Stimulated activated effector memory CD8-positive, alpha-beta T cell treated with anti-CD3 and anti-CD28 coated beads, Interleukin-12 subunit alpha, Interleukin-12 subunit beta, amount 100 ng/mL, for 72 hours (primary cell): Measurements from ENCODE around the gene HMCN2.

Experiments used
- ATAC-seq: fragments of 150-1000 bp; cut with Tn5 transposase; 2 replicates; pipeline ENCODE4 v1.10.0; 2021
- DNase-seq, 2 donors: peaks; one replicate each; pipeline ENCODE4 v3.0.0; 2021 to 2022; ENCODE audit warnings: low spot score in 2 of 2
- H3K27ac Mint-ChIP-seq: one replicate; pipeline ENCODE4 v1.8.0; 2022; ENCODE audit warnings: mild to moderate bottlenecking, mixed read lengths
- H3K36me3 Mint-ChIP-seq: one replicate; pipeline ENCODE4 v1.8.0; 2022; ENCODE audit warnings: mild to moderate bottlenecking, mixed read lengths
- H3K4me1 Mint-ChIP-seq: one replicate; pipeline ENCODE4 v1.8.0; 2022; ENCODE audit warnings: mixed read lengths
- H3K4me3 Mint-ChIP-seq: one replicate; pipeline ENCODE4 v1.8.0; 2022; ENCODE audit warnings: mild to moderate bottlenecking, mixed read lengths
- H3K9me3 Mint-ChIP-seq: one replicate; pipeline ENCODE4 v1.8.0; 2022; ENCODE audit warnings: mixed read lengths

HMCN2 gene

DNA sequence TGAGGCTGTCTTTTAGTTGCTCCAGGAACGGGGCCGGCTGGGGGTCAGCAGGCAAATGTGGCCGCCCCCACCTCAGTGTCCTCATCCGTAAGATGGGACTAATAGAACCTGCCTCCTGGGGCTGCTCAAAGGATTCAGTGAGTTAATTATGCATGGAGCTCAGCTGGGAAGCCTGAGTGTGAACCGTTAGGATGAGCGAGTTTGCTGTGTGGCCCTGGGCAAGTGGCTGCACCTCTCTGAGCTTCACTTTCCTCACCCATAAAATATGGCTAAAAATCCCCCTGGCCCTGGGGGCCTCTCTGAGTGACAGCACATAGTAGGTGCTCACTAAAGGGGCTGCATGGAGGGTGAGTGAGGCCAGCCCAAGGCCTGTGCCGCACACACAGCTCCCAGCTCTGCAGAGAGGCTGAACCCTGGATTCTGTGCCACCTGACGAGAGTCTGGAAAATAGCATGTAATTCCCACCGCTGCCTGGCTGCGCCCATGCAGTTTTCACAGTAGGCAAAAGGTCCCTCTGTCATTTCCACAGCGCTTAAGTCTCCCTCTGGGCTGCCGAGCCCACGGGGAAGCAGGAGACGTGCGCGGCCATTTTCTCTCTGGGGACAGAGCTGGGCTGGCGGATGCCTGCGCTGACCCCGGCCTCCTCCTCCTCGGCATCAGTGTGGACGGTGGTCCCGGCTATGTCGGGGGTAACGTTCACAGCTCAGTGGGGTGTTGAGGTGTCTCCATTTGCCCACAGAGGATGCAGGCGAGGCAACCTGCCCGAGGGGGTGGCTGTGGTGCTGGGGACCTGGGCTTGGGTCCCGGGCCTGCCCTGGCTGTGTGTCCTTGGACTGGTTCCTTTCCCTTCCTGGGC, 197.4 kb downstream of the HMCN2 start:
- Mint-ChIP-seq H3K27ac (no peak overlapping the region), H3K4me3 (no peak overlapping the region), H3K4me1 (peaks cover 8% of the 10 kb centered on the region), H3K36me3 (no peaks in the 10 kb centered on the region), H3K9me3 (no peaks in the 10 kb centered on the region)
- no peak for DNase-seq
- no peak for ATAC-seq

DNA sequence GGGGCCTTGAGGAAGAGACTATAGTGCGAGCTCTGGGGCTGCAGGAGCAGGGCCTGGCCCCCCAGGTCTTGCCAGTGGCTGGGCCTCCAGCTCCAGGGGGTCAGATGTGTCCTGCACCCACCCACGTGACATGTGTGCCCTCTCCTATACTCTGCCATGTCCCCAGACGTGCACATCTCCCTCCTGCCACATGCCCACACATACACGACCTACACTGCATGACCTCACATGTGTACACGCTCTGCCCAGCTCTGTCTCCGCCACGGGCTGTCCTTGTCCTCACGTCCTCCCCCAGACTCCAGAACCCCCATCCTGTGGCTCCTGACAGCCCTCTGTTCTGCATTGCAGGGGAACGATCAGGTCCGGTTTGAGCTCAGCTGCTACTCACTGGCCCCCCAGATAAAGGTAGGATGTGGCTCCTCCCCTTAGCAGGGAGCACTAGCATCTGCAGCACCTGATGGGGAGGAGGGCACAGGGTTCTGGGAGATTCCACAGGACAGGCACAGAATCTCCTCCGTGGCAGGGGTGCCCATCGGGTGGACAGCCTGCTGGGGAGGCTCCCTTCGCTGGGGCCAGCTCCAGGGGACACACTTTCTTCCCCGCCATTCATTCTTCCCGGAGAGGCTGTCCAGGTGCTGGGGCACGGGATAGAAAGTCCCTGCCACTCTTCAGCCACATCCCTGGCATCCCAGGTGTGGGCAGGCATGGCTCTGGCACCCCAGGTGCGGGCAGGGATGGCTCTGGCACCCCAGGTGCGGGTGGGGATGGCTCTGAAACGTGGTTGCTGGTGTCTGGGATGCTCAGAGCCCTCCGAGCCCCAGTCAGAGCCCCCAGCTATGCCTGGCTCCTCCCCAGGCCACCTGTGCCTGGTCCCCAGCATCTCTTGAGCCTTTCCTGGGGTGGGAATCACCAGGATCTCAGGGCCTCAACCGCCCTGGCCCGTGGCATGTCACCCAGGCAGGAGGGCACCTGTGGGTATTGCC, 198.5 kb downstream of the HMCN2 start:
- Mint-ChIP-seq H3K4me3 (no peak overlapping the region), H3K36me3 (no peaks in the 10 kb centered on the region), H3K4me1 (peaks cover 8% of the 10 kb centered on the region), H3K9me3 (no peaks in the 10 kb centered on the region), H3K27ac (no peak overlapping the region)
- DNase-seq (no peak), ATAC-seq (no peak)

DNA sequence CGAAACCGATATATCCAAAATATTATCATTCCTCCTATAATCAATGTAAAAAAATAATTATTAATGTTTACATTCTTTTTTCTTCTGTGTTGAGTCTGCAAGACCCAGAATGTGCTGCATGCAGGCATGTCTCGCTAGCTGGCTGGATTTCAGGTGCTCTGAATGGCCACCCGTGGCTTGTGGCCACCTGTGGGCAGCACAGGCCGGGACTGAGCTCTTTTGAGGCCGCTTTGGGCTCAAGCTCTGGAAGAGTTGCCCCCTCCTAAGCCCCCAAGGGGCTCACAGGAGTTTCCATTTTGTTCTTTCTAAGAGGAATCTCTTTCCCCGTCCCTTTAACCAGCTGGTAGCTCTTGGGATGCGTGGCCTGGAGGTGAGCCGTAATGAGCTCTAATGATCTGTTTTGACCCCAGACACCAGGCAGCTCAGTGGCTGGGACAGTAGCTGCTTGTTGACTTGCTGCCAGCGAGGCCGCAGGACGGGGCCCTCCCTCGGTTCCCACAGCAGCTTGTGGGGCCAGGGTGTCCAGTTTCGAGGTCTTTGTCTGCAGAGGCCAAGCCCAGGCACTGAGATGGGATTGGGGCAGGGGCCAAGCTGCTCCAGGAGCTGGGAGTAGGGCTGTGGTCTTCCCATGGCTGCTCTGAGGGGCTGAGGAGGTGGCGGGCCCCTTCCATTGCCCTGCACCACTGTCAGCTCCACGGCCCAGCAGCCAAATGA, 200.0 kb downstream of the HMCN2 start:
- Mint-ChIP-seq H3K36me3 (no peaks in the 10 kb centered on the region), H3K4me3 (no peak overlapping the region), H3K27ac (no peak overlapping the region), H3K4me1 (peaks cover 2% of the 10 kb centered on the region), H3K9me3 (no peaks in the 10 kb centered on the region)
- DNase-seq (no peak), ATAC-seq (no peak)

DNA sequence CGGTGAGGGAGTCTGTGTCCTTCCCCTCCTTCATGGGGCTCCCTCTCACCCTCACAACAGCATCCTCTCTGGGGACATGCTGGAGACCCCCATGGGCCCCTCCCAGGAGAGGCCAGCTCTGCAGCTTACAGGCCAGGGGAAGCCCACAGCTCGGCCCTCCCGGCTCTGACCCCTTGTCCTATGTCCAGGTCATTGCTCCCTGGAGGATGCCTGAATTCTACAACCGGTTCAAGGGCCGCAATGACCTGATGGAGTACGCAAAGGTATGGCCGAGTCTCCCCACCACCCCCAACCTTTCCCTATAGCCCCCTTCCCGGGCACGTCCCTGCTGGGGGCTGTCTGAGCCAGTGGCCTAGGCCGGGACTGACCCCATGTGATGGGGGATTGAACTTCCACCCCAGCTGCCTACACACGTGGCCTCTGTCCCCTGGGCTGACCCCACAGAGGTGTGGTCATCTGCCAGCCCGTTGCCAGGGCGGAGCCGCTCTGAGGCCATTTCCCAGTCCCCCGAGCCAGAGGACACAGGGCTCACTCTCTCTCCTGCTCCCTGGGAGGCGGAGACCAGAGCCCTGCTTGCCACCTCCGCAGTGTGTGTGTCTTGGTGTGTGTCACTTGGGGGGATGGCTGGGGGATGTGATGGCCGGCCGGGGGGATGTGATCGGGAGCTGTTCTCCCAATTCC, 201.1 kb downstream of the HMCN2 start:
- Mint-ChIP-seq H3K4me3 (no peak overlapping the region), H3K9me3 (no peaks in the 10 kb centered on the region), H3K4me1 (no peaks in the 10 kb centered on the region), H3K36me3 (no peaks in the 10 kb centered on the region), H3K27ac (no peak overlapping the region)
- DNase-seq (no peak), ATAC-seq (no peak)

DNA sequence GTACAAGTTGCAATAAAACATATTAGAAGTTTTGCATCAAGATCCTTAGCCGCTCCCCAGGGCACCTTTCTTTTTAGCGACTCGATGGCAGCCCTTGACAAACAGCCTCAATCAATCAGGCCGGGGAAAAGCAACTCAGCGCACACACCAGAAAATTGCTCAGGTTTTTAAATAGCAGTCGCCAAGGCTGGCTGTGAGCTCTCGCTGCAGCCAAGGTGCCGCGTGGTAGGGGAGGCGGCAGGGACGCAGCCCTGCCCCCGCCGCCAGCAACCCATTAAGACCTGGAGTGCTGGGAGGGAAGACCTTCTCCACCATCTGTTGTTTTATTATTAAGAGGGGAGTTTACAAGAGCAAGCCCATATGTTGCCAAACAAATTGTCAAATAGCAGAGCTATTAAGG, 201.8 kb downstream of the HMCN2 start:
- Mint-ChIP-seq H3K27ac (no peak overlapping the region), H3K4me1 (no peaks in the 10 kb centered on the region), H3K4me3 (no peak overlapping the region), H3K36me3 (no peaks in the 10 kb centered on the region), H3K9me3 (no peaks in the 10 kb centered on the region)
- no peak for DNase-seq
- no peak for ATAC-seq

DNA sequence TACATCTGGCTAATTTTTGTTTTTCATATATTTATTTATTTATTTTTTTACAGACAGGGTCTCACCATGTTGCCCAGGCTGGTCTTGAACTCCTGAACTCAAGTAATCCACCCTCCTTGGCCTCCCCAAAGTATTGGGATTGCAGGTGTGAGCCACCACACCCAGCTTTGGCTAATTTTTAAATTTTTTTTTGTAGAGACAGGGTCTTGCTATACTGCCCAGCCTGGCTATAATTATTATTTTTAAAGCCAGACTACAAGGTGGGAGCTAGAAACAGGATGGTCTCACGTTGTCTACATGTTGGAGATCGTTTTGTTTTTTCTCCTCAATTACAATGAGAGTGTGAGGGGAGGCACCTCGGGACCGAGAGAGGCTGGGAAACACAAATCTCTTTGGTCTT, 203.0 kb downstream of the HMCN2 start:
- no peaks in the 10 kb centered on the region for H3K4me1 Mint-ChIP-seq
- ATAC-seq (no peak), DNase-seq (no peak)
- no peak overlapping the region for H3K4me3 Mint-ChIP-seq
- no peaks in the 10 kb centered on the region for H3K36me3 Mint-ChIP-seq
- H3K9me3 Mint-ChIP-seq = no peaks in the 10 kb centered on the region
- no peak overlapping the region for H3K27ac Mint-ChIP-seq

DNA sequence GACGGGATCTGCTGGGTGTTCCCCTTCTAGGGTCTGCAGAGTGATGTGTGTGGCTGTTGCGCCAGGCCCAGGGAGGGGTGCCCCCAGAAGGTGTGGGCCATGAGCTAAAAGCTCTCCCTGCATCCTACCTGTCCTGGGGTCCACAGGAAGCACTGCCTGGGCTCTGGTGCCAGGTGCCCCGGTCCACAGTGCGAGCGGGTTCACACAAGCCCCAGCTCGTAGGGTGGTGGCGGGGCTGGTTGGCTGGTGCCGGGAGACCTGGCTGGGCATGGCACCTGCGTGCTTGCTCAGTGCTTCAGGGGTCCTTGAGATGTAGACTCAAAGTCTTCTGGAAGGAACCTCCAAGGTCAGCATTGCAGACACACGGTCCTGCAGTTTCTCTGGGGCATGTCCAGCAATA, 204.7 kb downstream of the HMCN2 start:
- Mint-ChIP-seq H3K4me1 (no peaks in the 10 kb centered on the region), H3K9me3 (no peaks in the 10 kb centered on the region), H3K36me3 (no peaks in the 10 kb centered on the region), H3K4me3 (no peak overlapping the region), H3K27ac (no peak overlapping the region)
- no peak for ATAC-seq
- DNase-seq = no peak

DNA sequence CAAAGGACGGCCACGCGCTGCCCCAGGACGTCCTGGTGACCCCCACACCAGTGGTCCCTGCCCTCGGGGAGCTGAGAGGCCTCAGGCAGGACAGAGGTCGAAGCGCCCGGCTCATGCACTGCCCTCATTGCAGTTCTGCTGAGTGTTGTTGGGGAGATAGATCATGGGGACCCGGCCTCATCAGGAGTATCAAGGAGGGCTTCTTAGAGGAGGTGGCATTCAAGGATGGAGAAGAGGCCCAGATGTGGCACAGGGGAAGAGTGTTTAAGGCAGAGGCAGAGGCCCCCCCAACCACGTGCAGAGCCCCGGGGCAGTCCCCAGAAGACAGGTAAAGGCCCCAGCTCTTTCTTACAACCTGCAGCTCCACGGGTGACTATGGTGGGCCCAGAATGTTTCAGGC, 205.4 kb downstream of the HMCN2 start:
- Mint-ChIP-seq H3K36me3 (no peaks in the 10 kb centered on the region), H3K9me3 (no peaks in the 10 kb centered on the region), H3K4me3 (no peak overlapping the region), H3K27ac (no peak overlapping the region), H3K4me1 (no peaks in the 10 kb centered on the region)
- DNase-seq (no peak), ATAC-seq (no peak)

DNA sequence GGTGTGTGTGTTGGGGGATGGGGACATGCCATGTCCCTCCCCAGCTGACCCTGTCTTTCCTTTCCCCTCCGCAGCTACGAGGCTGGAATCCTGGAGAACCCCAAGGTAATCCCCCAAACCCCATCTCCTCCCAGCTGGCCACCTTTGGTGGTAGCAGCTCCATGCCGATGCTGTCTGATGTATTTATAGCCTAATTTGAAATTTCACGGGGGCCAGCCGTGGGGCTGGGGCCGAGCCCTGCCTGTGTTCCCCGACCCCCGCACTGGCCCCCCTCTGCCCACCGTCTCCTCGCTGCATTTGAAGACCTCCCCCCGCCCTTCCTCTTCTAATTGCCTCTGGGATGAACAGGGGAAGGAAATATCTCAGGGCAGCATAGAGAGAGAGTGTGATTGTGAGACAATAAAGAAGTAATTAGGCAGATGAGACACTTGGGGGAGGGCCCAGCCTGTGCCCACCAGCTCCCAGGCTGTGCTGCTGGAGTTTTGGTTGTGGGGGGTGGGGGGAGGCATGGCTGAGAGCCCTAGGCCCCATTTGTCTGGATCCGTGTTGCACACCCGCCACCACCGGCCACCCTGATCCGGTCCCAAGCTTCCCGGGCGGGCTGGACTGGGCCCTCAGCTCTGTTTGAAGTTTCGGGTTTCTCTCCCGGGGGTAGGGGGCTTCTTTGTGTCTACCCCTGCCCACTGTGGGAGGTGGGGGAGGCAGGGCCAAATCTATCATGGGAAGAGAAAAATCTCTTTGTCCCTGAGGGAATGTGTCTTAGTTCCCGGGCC, 206.0 kb downstream of the HMCN2 start:
- Mint-ChIP-seq H3K4me3 (no peak overlapping the region), H3K36me3 (no peaks in the 10 kb centered on the region), H3K4me1 (no peaks in the 10 kb centered on the region), H3K27ac (no peak overlapping the region), H3K9me3 (no peaks in the 10 kb centered on the region)
- DNase-seq (no peak), ATAC-seq (no peak)

DNA sequence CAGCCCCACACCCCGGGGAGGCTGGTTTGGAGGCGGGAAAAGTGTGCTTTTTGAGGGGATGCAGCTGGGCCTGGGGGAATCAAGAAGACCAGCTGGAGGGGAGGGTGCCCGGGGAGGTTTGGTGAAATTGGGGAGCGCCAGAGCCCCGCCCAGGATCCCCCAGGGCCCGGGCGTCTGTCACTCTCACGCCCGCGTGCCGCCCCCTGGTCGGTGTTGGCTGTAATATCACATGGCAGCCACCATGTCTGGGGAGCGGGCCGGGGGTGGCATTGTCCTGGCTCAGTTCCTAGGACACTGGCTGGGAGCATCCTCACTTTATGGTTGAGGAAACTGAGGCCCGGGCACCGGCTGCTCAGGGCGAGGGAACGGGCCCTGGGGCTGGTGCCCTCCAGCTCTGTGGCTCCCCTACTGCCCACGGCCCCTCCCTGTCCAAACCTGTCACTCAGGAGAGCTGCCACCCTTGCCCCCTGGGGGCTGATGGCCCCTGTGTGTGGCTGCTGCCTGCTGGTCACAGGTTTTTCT, 206.7 kb downstream of the HMCN2 start:
- DNase-seq = no peak
- no peaks in the 10 kb centered on the region for H3K36me3 Mint-ChIP-seq
- no peaks in the 10 kb centered on the region for H3K4me1 Mint-ChIP-seq
- H3K4me3 Mint-ChIP-seq = no peak overlapping the region
- no peak overlapping the region for H3K27ac Mint-ChIP-seq
- ATAC-seq = no peak
- no peaks in the 10 kb centered on the region for H3K9me3 Mint-ChIP-seq

DNA sequence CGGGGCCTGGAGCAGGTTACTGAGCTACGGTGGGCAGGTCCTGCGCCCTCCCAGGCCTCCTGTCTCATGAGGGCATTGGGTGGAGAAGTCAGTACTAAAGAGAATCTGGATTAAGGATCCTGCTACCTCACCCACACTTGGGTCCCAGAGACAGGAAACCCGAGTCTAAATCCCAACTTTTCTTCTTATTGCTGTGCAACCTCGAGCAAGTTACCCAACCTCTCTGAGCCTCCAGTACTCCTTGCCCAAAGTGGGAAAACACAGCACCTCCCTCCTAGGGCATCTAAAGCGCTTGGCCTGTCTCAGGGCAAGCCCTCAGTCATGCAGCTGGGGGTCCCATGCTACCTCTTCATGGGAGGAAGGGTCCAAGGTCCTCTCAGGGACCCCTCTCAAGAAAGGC, 207.4 kb downstream of the HMCN2 start:
- Mint-ChIP-seq H3K4me1 (no peaks in the 10 kb centered on the region), H3K27ac (no peak overlapping the region), H3K4me3 (no peak overlapping the region), H3K36me3 (no peaks in the 10 kb centered on the region), H3K9me3 (no peaks in the 10 kb centered on the region)
- ATAC-seq (no peak), DNase-seq (no peak)

DNA sequence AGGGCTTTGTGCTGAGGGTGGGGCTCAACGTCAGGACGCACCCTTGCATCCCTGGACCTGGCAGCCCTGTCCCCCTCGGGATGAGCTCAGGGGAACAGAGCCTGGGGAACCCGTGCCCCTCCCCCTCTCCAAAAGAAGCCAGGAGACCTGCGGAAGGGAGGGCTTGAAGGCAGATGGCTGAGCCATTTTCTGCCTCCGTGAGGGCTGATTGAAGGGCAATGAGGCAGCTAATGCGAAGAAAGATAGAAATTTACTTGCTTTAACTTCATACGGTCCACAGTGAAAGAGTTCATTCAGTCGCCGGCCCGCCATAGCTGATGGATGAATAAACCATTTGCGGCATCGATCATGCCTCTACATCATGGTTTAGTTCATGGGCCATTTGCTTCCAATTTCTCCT, 208.0 kb downstream of the HMCN2 start:
- Mint-ChIP-seq H3K36me3 (no peaks in the 10 kb centered on the region), H3K9me3 (no peaks in the 10 kb centered on the region), H3K27ac (no peak overlapping the region), H3K4me1 (no peaks in the 10 kb centered on the region), H3K4me3 (no peak overlapping the region)
- no peak for ATAC-seq
- DNase-seq = no peak

DNA sequence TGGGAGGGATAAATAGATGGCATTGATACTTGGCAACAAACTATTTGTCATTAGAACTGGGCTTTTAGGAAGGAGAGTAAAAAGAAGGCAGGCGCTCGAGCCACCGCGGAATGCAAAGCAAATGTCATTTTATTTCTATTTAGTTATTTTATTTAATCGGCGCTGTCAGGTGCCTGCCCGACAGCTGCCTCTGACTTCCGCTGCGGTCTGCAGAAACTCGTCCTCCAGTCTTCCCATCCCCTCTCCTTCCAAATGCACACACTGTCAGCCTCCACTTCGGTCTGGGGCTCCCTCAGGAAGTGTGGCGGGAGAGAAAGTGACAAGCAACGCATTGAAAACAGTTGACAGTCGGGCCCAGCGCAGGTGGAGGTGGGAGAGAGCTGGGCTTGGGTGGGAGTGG, 208.5 kb downstream of the HMCN2 start:
- H3K27ac Mint-ChIP-seq = no peak overlapping the region
- H3K4me1 Mint-ChIP-seq = no peaks in the 10 kb centered on the region
- H3K36me3 Mint-ChIP-seq = no peaks in the 10 kb centered on the region
- no peaks in the 10 kb centered on the region for H3K9me3 Mint-ChIP-seq
- no peak overlapping the region for H3K4me3 Mint-ChIP-seq
- DNase-seq = no peak
- ATAC-seq = no peak

DNA sequence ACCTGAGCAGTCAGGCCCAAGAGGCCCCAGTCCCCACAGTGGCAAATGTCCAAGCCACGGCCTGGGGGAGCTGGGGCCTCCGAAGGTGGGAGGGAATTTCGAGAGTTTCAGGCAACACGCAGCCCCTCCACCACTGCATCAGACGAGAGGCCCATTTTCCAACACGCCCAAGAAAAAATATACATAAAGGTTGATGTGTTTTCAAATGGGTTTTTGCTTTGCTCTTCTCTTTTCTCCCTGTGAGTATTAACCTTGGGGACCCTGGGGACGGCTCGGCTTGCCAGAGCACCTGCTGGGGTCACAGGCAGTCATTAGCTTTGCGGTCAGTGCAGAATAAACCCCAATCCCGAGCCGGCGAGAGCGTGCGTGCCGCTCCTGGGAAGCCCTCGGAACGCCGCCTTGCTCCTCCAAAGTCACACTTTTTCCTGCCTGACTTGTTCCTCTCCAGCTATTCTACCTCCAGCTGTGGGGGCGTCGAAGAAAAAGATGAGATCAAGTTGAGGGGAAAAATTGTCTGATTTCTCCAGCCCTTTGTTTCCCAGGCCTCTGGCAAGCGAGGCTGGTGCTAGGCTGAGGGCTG, 210.7 kb downstream of the HMCN2 start:
- H3K36me3 Mint-ChIP-seq = no peaks in the 10 kb centered on the region
- H3K27ac Mint-ChIP-seq = no peak overlapping the region
- no peak for DNase-seq
- no peak overlapping the region for H3K4me3 Mint-ChIP-seq
- no peak for ATAC-seq
- H3K9me3 Mint-ChIP-seq = no peaks in the 10 kb centered on the region
- no peaks in the 10 kb centered on the region for H3K4me1 Mint-ChIP-seq
